NCI-H510A (cell line): ENCODE measurements around the gene SPANXN4.
A peak's percentile ranks its signal among the peaks of the same experiment; 100 is the strongest.

Experiments used
- DNase-seq: peaks from one replicate; lab custom pipeline; 2025; lab: John Stamatoyannopoulos, UW

Gene SPANXN4

GRCh38 chrX:143025628-143026027 lies at the start of gene SPANXN4:
SPANXN4 (plus strand) TSS chrX:143025928; CDS start chrX:143026015, 87 bp downstream.
- DNase-seq, result no peak

- DNase-seq, result no peak
These were observed 48.4 kb upstream of the SPANXN4 start for GRCh38 chrX:142977128-142977914.

- no peak for DNase-seq
These were observed 47.5 kb upstream of the SPANXN4 start for GRCh38 chrX:142978130-142978684.

GRCh38 chrX:142982679-142983078 lies 43.0 kb upstream of the SPANXN4 start:
- no peak for DNase-seq

- no peak for DNase-seq
These were observed 30.7 kb upstream of the SPANXN4 start for GRCh38 chrX:142994988-142995387.

GRCh38 chrX:142998447-142999198 lies 27.1 kb upstream of the SPANXN4 start:
- no peak for DNase-seq

GRCh38 chrX:142999199-142999701 lies 26.5 kb upstream of the SPANXN4 start:
- DNase-seq, result no peak

GRCh38 chrX:143002206-143002605 lies 23.5 kb upstream of the SPANXN4 start:
- DNase-seq, result no peak

GRCh38 chrX:143017272-143017671 lies 8.5 kb upstream of the SPANXN4 start:
- no peak for DNase-seq

GRCh38 chrX:143027275-143027674 lies 1.5 kb downstream of the SPANXN4 start:
- DNase-seq, result peak; percentile 3

GRCh38 chrX:143047511-143047910 lies 21.8 kb downstream of the SPANXN4 start:
- no peak for DNase-seq

GRCh38 chrX:143058120-143058519 lies 32.4 kb downstream of the SPANXN4 start:
- peak; percentile 0 for DNase-seq

- DNase-seq, result no peak
These were observed 55.5 kb downstream of the SPANXN4 start for GRCh38 chrX:143081231-143081630.

GRCh38 chrX:143082537-143082936 lies 56.8 kb downstream of the SPANXN4 start:
- no peak for DNase-seq
